HepG2 (cell line): Measurements from ENCODE around the gene NUTF2.
A peak's percentile ranks its signal among the peaks of the same experiment; 100 is the strongest.

Experiments used
- CHD2 ChIP-seq: IDR thresholded peaks from 2 replicates; pipeline ENCODE4 v1.6.1; 2011; ENCODE audit warnings: low read depth, low read length, improper control_type of control experiment
- MAFG ChIP-seq: sonication (generic); formaldehyde crosslinking; IDR thresholded peaks from 2 replicates; pipeline ENCODE4 v1.5.1; 2020; ENCODE audit warnings: mild to moderate bottlenecking, missing genetic modification reagents
- NCOR1 ChIP-seq: fragments of 200-600 bp; sonication (generic); IDR thresholded peaks from 2 replicates; pipeline ENCODE4 v1.7.0; 2017; ENCODE audit warnings: antibody characterized with exemption, low read length, borderline replicate concordance
- SOX5 ChIP-seq: IDR thresholded peaks from 2 replicates; pipeline ENCODE4 v1.6.1; 2016; ENCODE audit warnings: borderline replicate concordance
- TF ChIP-seq, protein P1 (sequence below): sonication (generic); formaldehyde crosslinking; IDR thresholded peaks from 2 replicates; pipeline ENCODE4 v1.4.0; 2020; ENCODE audit warnings: missing genetic modification reagents
- TF ChIP-seq, protein P2 (sequence below): sonication (generic); formaldehyde crosslinking; IDR thresholded peaks from 2 replicates; pipeline ENCODE4 v1.4.0; 2020; ENCODE audit warnings: missing genetic modification reagents
- TF ChIP-seq, protein P3 (sequence below): IDR thresholded peaks from 2 replicates; pipeline ENCODE4 v1.6.1; 2016; ENCODE audit warnings: missing biosample characterization, missing genetic modification reagents, low read depth

DNA sequence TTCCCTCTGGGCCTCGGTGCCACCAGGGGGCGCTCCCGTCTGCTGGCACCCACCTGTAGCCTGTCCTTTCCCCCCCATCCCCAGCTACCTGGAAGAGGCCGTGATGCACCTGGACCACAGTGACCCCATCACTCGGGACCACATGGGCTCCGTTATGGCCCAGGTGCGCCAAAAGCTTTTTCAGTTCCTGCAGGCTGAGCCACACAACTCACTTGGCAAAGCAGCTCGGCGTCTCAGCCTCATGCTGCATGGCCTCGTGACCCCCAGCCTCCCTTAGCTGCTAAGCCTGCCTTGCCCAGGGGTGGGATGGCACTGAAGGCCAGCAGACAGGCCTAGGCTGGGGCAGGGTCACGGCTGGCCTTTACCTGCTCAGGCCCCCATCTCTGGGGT is 37.1 kb downstream of the NUTF2 start:
- TF ChIP-seq SOX5 (CRISPR knock-in tag) (no peak), CHD2 (no peak), NCOR1 (no peak), MAFG (no peak)
- TF ChIP-seq, protein P1, sequence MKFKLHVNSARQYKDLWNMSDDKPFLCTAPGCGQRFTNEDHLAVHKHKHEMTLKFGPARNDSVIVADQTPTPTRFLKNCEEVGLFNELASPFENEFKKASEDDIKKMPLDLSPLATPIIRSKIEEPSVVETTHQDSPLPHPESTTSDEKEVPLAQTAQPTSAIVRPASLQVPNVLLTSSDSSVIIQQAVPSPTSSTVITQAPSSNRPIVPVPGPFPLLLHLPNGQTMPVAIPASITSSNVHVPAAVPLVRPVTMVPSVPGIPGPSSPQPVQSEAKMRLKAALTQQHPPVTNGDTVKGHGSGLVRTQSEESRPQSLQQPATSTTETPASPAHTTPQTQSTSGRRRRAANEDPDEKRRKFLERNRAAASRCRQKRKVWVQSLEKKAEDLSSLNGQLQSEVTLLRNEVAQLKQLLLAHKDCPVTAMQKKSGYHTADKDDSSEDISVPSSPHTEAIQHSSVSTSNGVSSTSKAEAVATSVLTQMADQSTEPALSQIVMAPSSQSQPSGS (CRISPR knock-in tag) = peak; percentile 56; the same call in 1 of the 2 replicates
- TF ChIP-seq, protein P2, sequence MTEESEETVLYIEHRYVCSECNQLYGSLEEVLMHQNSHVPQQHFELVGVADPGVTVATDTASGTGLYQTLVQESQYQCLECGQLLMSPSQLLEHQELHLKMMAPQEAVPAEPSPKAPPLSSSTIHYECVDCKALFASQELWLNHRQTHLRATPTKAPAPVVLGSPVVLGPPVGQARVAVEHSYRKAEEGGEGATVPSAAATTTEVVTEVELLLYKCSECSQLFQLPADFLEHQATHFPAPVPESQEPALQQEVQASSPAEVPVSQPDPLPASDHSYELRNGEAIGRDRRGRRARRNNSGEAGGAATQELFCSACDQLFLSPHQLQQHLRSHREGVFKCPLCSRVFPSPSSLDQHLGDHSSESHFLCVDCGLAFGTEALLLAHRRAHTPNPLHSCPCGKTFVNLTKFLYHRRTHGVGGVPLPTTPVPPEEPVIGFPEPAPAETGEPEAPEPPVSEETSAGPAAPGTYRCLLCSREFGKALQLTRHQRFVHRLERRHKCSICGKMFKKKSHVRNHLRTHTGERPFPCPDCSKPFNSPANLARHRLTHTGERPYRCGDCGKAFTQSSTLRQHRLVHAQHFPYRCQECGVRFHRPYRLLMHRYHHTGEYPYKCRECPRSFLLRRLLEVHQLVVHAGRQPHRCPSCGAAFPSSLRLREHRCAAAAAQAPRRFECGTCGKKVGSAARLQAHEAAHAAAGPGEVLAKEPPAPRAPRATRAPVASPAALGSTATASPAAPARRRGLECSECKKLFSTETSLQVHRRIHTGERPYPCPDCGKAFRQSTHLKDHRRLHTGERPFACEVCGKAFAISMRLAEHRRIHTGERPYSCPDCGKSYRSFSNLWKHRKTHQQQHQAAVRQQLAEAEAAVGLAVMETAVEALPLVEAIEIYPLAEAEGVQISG (CRISPR knock-in tag) = 0 out of 2 replicates have a peak, but pooled peaks have one; percentile 37
- TF ChIP-seq, protein P3, sequence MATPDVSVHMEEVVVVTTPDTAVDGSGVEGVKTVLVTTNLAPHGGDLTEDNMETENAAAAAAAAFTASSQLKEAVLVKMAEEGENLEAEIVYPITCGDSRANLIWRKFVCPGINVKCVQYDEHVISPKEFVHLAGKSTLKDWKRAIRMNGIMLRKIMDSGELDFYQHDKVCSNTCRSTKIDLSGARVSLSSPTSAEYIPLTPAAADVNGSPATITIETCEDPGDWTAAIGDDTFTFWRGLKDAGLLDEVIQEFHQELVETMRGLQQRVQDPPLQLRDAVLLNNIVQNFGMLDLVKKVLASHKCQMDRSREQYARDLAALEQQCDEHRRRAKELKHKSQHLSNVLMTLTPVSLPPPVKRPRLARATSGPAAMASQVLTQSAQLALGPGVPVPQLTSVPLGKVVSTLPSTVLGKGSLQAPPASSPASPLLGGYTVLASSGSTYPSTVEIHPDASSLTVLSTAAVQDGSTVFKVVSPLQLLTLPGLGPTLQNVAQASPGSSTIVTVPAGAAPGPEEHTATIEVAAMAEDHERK (CRISPR knock-in tag) = no peak
